OCI-LY7 (cell line): ENCODE measurements around the gene PPM1N. TPM values are rescaled to one million over a fixed set of nuclear protein-coding genes. Genes with fewer than 3 reads are reported as not detected.

Experiments used
- BruUV-seq: library from RNA; stranded (reverse); fragments of 400-500 nt; replicated peaks from 2 replicates; lab custom pipeline; 2021; lab: Mats Ljungman, UMichigan
- CTCF ChIA-PET: fragments of 300-600 bp; sonication (Branson Sonifier 250); formaldehyde crosslinking; loops from one replicate; lab custom pipeline; 2022; ENCODE audit warnings: antibody characterized with exemption; ENCODE audit not compliant: unreplicated experiment; lab: Charles Lee
- POLR2A ChIA-PET: fragments of 300-600 bp; sonication (Branson Sonifier 250); formaldehyde crosslinking; loops from one replicate; lab custom pipeline; 2022; ENCODE audit warnings: antibody characterized with exemption; lab: Charles Lee
- DNase-seq: peaks from one replicate; pipeline ENCODE4 v3.0.0-alpha.2; 2015; ENCODE audit warnings: low spot score
- H2AFZ ChIP-seq: fragments of 200-600 bp; sonication (generic), shearing (Covaris generic); 2 replicates; pipeline ENCODE4 v1.6.1; 2014; ENCODE audit warnings: mild to moderate bottlenecking, antibody characterized with exemption, low read length, moderate library complexity
- H3K27ac ChIP-seq: fragments of 200-600 bp; sonication (generic); 2 replicates; pipeline ENCODE4 v1.5.1; 2014; ENCODE audit warnings: mixed run types, low read depth, mild to moderate bottlenecking, moderate library complexity, low read length, inconsistent platforms; ENCODE audit not compliant: poor library complexity, severe bottlenecking
- H3K36me3 ChIP-seq: fragments of 200-600 bp; sonication (generic); 2 replicates; pipeline ENCODE4 v1.6.1; 2014; ENCODE audit warnings: mild to moderate bottlenecking, antibody characterized with exemption, low read length, moderate library complexity, mixed read lengths; ENCODE audit not compliant: insufficient read depth
- H3K4me1 ChIP-seq: fragments of 200-600 bp; sonication (generic); 2 replicates; pipeline ENCODE4 v1.5.1; 2014; ENCODE audit warnings: mild to moderate bottlenecking, low read length; ENCODE audit not compliant: insufficient read depth, poor library complexity, severe bottlenecking
- H3K4me2 ChIP-seq: fragments of 200-600 bp; sonication (generic); 2 replicates; pipeline ENCODE4 v1.6.1; 2014; ENCODE audit warnings: mild to moderate bottlenecking, low read length
- H3K4me3 ChIP-seq: fragments of 200-600 bp; sonication (generic); 2 replicates; pipeline ENCODE4 v1.5.1; 2014; ENCODE audit warnings: mild to moderate bottlenecking, low read depth, low read length; ENCODE audit not compliant: poor library complexity, severe bottlenecking
- H3K79me2 ChIP-seq: fragments of 200-600 bp; sonication (generic); 2 replicates; pipeline ENCODE4 v1.6.1; 2016; ENCODE audit warnings: low read depth, mild to moderate bottlenecking, low read length, moderate library complexity, mixed read lengths; ENCODE audit not compliant: insufficient read depth
- H3K9me2 ChIP-seq: fragments of 200-600 bp; sonication (generic); 2 replicates; pipeline ENCODE4 v1.6.1; 2016; ENCODE audit warnings: mild to moderate bottlenecking, low read length, mixed read lengths; ENCODE audit not compliant: insufficient read depth
- H3K9me3 ChIP-seq: fragments of 200-600 bp; sonication (generic); 2 replicates; pipeline ENCODE4 v1.6.1; 2014; ENCODE audit warnings: mild to moderate bottlenecking, mixed run types, low read length, mixed read lengths
- H4K20me1 ChIP-seq: fragments of 200-600 bp; sonication (generic); 2 replicates; pipeline ENCODE4 v1.6.1; 2014; ENCODE audit warnings: mild to moderate bottlenecking, antibody characterized with exemption, low read length, moderate library complexity, mixed read lengths; ENCODE audit not compliant: insufficient read depth
- EZH2phosphoT487 ChIP-seq: fragments of 200-600 bp; sonication (generic); IDR thresholded peaks from 2 replicates; pipeline ENCODE4 v1.6.1; 2018; ENCODE audit warnings: low read depth, borderline replicate concordance, mild to moderate bottlenecking, mixed run types, antibody characterized with exemption, low read length, moderate library complexity, mixed read lengths
- intact Hi-C: fragments of 100-400 bp; cut with micrococcal nuclease; formaldehyde crosslinking; loops from one replicate; pipeline ENCODE4 v1.10.0; 2022; ENCODE audit not compliant: unreplicated experiment
- total RNA-seq, 2 experiments: library from RNA; depleted of rRNA in 1 of 2; stranded (reverse); fragments of >200 nt in 1 of 2; shearing (Covaris generic) in 1 of 2; gene quantifications; 2 replicates each; pipeline ENCODE4 v1.2.3, GENCODE V29; 2014 to 2022
- TF ChIP-seq, protein P1 (sequence below): fragments of 200-600 bp; sonication (generic); conservative IDR thresholded peaks from 2 replicates; pipeline ENCODE4 v1.5.1; 2014; ENCODE audit warnings: mild to moderate bottlenecking, antibody characterized with exemption, low read length, moderate library complexity, mixed read lengths

PPM1N gene
- total RNA-seq, 2 experiments from 2014 or later: 1.6 to 2.8 TPM

DNA sequence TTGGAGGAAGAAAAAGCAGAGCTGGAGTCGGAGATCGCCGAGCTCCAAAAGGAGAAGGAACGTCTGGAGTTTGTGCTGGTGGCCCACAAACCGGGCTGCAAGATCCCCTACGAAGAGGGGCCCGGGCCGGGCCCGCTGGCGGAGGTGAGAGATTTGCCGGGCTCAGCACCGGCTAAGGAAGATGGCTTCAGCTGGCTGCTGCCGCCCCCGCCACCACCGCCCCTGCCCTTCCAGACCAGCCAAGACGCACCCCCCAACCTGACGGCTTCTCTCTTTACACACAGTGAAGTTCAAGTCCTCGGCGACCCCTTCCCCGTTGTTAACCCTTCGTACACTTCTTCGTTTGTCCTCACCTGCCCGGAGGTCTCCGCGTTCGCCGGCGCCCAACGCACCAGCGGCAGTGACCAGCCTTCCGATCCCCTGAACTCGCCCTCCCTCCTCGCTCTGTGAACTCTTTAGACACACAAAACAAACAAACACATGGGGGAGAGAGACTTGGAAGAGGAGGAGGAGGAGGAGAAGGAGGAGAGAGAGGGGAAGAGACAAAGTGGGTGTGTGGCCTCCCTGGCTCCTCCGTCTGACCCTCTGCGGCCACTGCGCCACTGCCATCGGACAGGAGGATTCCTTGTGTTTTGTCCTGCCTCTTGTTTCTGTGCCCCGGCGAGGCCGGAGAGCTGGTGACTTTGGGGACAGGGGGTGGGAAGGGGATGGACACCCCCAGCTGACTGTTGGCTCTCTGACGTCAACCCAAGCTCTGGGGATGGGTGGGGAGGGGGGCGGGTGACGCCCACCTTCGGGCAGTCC is 25.5 kb upstream of the PPM1N start:
- Histone ChIP-seq H3K27ac (no peak overlapping the region), H3K4me3 (no peak overlapping the region), H3K9me3 (no peaks in the 10 kb centered on the region), H4K20me1 (0 out of 2 replicates have a peak, but pooled peaks cover 4% of the 10 kb centered on the region), H3K79me2 (no peaks in the 10 kb centered on the region; the same call in 1 of the 2 replicates), H3K4me2 (no peak overlapping the region), H3K9me2 (no peaks in the 10 kb centered on the region), H3K36me3 (no peaks in the 10 kb centered on the region), H2AFZ (no peak overlapping the region), H3K4me1 (peaks cover 33% of the 10 kb centered on the region)
- no peak for DNase-seq
- BruUV-seq: no TSS peak
- ChIA-PET CTCF (no interaction called here), POLR2A (no interaction called here)
- TF ChIP-seq, protein P1, sequence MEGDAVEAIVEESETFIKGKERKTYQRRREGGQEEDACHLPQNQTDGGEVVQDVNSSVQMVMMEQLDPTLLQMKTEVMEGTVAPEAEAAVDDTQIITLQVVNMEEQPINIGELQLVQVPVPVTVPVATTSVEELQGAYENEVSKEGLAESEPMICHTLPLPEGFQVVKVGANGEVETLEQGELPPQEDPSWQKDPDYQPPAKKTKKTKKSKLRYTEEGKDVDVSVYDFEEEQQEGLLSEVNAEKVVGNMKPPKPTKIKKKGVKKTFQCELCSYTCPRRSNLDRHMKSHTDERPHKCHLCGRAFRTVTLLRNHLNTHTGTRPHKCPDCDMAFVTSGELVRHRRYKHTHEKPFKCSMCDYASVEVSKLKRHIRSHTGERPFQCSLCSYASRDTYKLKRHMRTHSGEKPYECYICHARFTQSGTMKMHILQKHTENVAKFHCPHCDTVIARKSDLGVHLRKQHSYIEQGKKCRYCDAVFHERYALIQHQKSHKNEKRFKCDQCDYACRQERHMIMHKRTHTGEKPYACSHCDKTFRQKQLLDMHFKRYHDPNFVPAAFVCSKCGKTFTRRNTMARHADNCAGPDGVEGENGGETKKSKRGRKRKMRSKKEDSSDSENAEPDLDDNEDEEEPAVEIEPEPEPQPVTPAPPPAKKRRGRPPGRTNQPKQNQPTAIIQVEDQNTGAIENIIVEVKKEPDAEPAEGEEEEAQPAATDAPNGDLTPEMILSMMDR: no peak
- TF ChIP-seq EZH2phosphoT487: no peak
- intact Hi-C loops: no loop called here

DNA sequence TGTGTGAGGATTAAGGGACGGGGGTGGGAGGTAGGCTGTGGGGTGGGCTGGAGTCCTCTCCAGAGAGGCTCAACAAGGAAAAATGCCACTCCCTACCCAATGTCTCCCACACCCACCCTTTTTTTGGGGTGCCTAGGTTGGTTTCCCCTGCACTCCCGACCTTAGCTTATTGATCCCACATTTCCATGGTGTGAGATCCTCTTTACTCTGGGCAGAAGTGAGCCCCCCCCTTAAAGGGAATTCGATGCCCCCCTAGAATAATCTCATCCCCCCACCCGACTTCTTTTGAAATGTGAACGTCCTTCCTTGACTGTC is 24.9 kb upstream of the PPM1N start:
- no peaks in the 10 kb centered on the region for H3K36me3 ChIP-seq
- no peaks in the 10 kb centered on the region for H3K9me2 ChIP-seq
- H3K4me3 ChIP-seq: no peak overlapping the region
- TF ChIP-seq, protein P1: no peak
- TF ChIP-seq EZH2phosphoT487: no peak
- ChIA-PET CTCF (interaction anchor here (0.6 kb wide), 1 partner anchor 48 kb away, joined by 3 read pairs; no protein-coding TSS in a partner anchor), POLR2A (no interaction called here)
- intact Hi-C loops: no loop called here
- no peak overlapping the region for H2AFZ ChIP-seq
- H4K20me1 ChIP-seq: 0 out of 2 replicates have a peak, but pooled peaks cover under 1% of the 10 kb centered on the region
- no peak overlapping the region for H3K27ac ChIP-seq
- no peak for DNase-seq
- H3K9me3 ChIP-seq: no peaks in the 10 kb centered on the region
- no TSS peak for BruUV-seq
- no peak overlapping the region for H3K4me2 ChIP-seq
- peaks cover 35% of the 10 kb centered on the region for H3K4me1 ChIP-seq
- H3K79me2 ChIP-seq: no peaks in the 10 kb centered on the region; the same call in 1 of the 2 replicates
